Transverse colon (tissue), 4 donors: Measurements from ENCODE around the gene NMRK1. TPM values are rescaled to one million over a fixed set of nuclear protein-coding genes. Genes with fewer than 3 reads are reported as not detected.

Experiments
- DNase-seq: peaks from one replicate; pipeline ENCODE4 v3.0.0-alpha.2; 2019
- H3K27ac ChIP-seq, 4 donors: fragments of 200-600 bp; sonication (generic); 2 replicates each; pipeline ENCODE4 v1.5.1; 2016 to 2018; ENCODE audit warnings: inconsistent platforms in 4 of 4
- H3K27me3 ChIP-seq: fragments of 200-600 bp; sonication (generic); 2 replicates; pipeline ENCODE4 v1.5.1; 2017; ENCODE audit warnings: inconsistent platforms
- H3K36me3 ChIP-seq, 4 donors: fragments of 200-600 bp; sonication (generic); 2 replicates each; pipeline ENCODE4 v1.5.1; 2017 to 2019; ENCODE audit warnings: inconsistent platforms in 4 of 4
- H3K4me1 ChIP-seq, 4 donors: fragments of 200-600 bp; sonication (generic); 2 replicates each; pipeline ENCODE4 v1.5.1; 2017 to 2020; ENCODE audit warnings: inconsistent platforms in 4 of 4
- H3K4me3 ChIP-seq, 4 donors: fragments of 200-600 bp; sonication (generic); 1 replicate in 1 of 4; 2 replicates in 3 of 4; pipeline versions ENCODE4 v1.5.1 to v1.6.1; 2017 to 2019; ENCODE audit warnings: inconsistent platforms in 4 of 4
- H3K9me3 ChIP-seq, 2 donors: fragments of 200-600 bp; sonication (generic); 2 replicates each; pipeline ENCODE4 v1.5.1; 2017 to 2019; ENCODE audit warnings: inconsistent platforms in 2 of 2
- CTCF ChIP-seq, 5 experiments: fragments of 200-600 bp in 3 of 5; fragments of 450-650 bp in 2 of 5; sonication (generic) in 3 of 5; IDR thresholded peaks; 1 replicate in 2 of 5; 2 replicates in 3 of 5; pipeline ENCODE4 v1.5.1; 2016 to 2017; ENCODE audit warnings: antibody characterized with exemption in 5 of 5, inconsistent platforms in 3 of 5, mild to moderate bottlenecking in 2 of 5, moderate library complexity in 1 of 5
- EP300 ChIP-seq: sonication (generic); formaldehyde crosslinking; IDR thresholded peaks from one replicate; pipeline ENCODE4 v1.6.1; 2017; ENCODE audit warnings: antibody characterized with exemption, low read depth
- POLR2A ChIP-seq: fragments of 450-650 bp; IDR thresholded peaks from one replicate; pipeline ENCODE4 v1.6.1; 2016; ENCODE audit warnings: antibody characterized with exemption, mild to moderate bottlenecking, moderate library complexity
- POLR2AphosphoS5 ChIP-seq, 3 donors: sonication (generic); formaldehyde crosslinking; IDR thresholded peaks; one replicate each; pipeline ENCODE4 v1.6.1; 2016; ENCODE audit warnings: antibody characterized with exemption in 3 of 3
- WGBS, 2 donors: methylation state at CpG; one replicate each; pipeline ENCODE4 v1.1.5; 2018; ENCODE audit warnings: low coverage in 1 of 2; 5-methylcytosine and 5-hydroxymethylcytosine counted together
- in situ Hi-C, 4 donors: fragments of 200-750 bp; cut with MboI; loops; one replicate each; pipeline versions ENCODE4 v1.15.0 to v1.15.1; 2017; ENCODE audit warnings: low sequenced_read_pairs in 3 of 4, low pct_ligation_motif_present in 1 of 4, low pct_unique_long_range_greater_than_20kb in 1 of 4
- intact Hi-C: fragments of 100-400 bp; cut with DNase I; formaldehyde crosslinking; loops from one replicate; pipeline ENCODE4 v1.15.1; 2023; ENCODE audit warnings: low total_unique reads
- total RNA-seq, 4 donors: library from RNA; depleted of rRNA; stranded (reverse); fragments of >200 nt; gene quantifications; one replicate each; pipeline ENCODE4 v1.1.0, GENCODE V29; 2016

Gene NMRK1
- total RNA-seq, 4 donors from 2014 or later: 3.4 to 36.7 (median 21.6) TPM

GRCh38 chr9:75102177-75102790 lies 14.3 kb upstream of the NMRK1 start:
- Histone ChIP-seq H3K4me1 (peaks cover 0 to 30% (median 4%) of the 10 kb centered on the region in 4 donors), H3K27ac (no peak overlapping the region), H3K4me3 (no peak overlapping the region), H3K36me3 (no peaks in the 10 kb centered on the region), H3K9me3 (no peaks in the 10 kb centered on the region), H3K27me3 (no peaks in the 10 kb centered on the region)
- intact Hi-C loops: no loop called here
- no peak for TF ChIP-seq POLR2AphosphoS5 (IDR thresholded peaks at IDR 0.05)
- no peak for TF ChIP-seq POLR2A
- TF ChIP-seq EP300: no peak
- no peak for TF ChIP-seq CTCF (IDR thresholded peaks at IDR 0.05)
- in situ Hi-C loops: no loop called here
- 88 to 89% methylated on average over 7 of the region's 7 CpGs for WGBS, 2 donors
- no peak for DNase-seq

GRCh38 chr9:75101004-75101588 lies 13.1 kb upstream of the NMRK1 start:
- H3K4me1 ChIP-seq: peaks cover 0 to 23% (median 7%) of the 10 kb centered on the region in 4 donors
- WGBS, 2 donors: 55 to 60% methylated on average over 7 to 9 of the region's 9 CpGs
- intact Hi-C loops: no loop called here

GRCh38 chr9:75096796-75097195 lies 8.8 kb upstream of the NMRK1 start:
- intact Hi-C loops (no loop called here), in situ Hi-C loops (no loop called here)
- DNase-seq: no peak
- Histone ChIP-seq H3K27me3 (no peaks in the 10 kb centered on the region), H3K36me3 (no peaks in the 10 kb centered on the region), H3K9me3 (no peaks in the 10 kb centered on the region), H3K4me1 (peaks cover 0 to 45% (median 8%) of the 10 kb centered on the region in 4 donors), H3K27ac (no peak overlapping the region), H3K4me3 (no peak overlapping the region)
- 84 to 87% methylated on average over 4 of the region's 4 CpGs for WGBS, 2 donors
- TF ChIP-seq CTCF (IDR thresholded peaks at IDR 0.05): no peak
- TF ChIP-seq POLR2AphosphoS5 (IDR thresholded peaks at IDR 0.05): no peak
- TF ChIP-seq POLR2A: no peak
- TF ChIP-seq EP300: no peak

More at GRCh38 chr9:75101004-75101588, 13.1 kb upstream of the NMRK1 start:
- H3K9me3 ChIP-seq: no peaks in the 10 kb centered on the region
- H3K4me3 ChIP-seq: no peak overlapping the region
- no peaks in the 10 kb centered on the region for H3K27me3 ChIP-seq
- peak overlapping the region in 2 of 4 donors; percentile 0 for H3K27ac ChIP-seq
- in situ Hi-C loops: no loop called here
- DNase-seq: no peak
- H3K36me3 ChIP-seq: no peaks in the 10 kb centered on the region
- no peak for TF ChIP-seq EP300
- no peak for TF ChIP-seq CTCF (IDR thresholded peaks at IDR 0.05)
- TF ChIP-seq POLR2A: no peak
- no peak for TF ChIP-seq POLR2AphosphoS5 (IDR thresholded peaks at IDR 0.05)

GRCh38 chr9:75092766-75093165 lies 4.8 kb upstream of the NMRK1 start:
- intact Hi-C loops: no loop called here
- Histone ChIP-seq H3K4me3 (no peak overlapping the region), H3K9me3 (no peaks in the 10 kb centered on the region), H3K27ac (no peak overlapping the region), H3K4me1 (peaks cover 0 to 62% (median 24%) of the 10 kb centered on the region in 4 donors), H3K36me3 (no peaks in the 10 kb centered on the region), H3K27me3 (no peaks in the 10 kb centered on the region)
- WGBS, 2 donors: 80 to 81% methylated on average over 3 to 4 of the region's 4 CpGs
- no peak for TF ChIP-seq POLR2A
- TF ChIP-seq CTCF (IDR thresholded peaks at IDR 0.05): no peak
- TF ChIP-seq POLR2AphosphoS5 (IDR thresholded peaks at IDR 0.05): no peak
- TF ChIP-seq EP300: no peak
- in situ Hi-C loops: no loop called here
- DNase-seq: no peak
